GM12892 (cell line): ENCODE data around the gene NSMF.

ENCODE experiments used
- DNase-seq: peaks from one replicate; pipeline ENCODE4 v3.0.0; 2011; ENCODE audit not compliant: insufficient read length
- FAIRE-seq: peaks from 2 replicates; lab custom pipeline; 2011; peaks lifted over from hg19 to GRCh38; lab: Jason Lieb, UNC
- POLR2A ChIP-seq: IDR thresholded peaks from 2 replicates; pipeline ENCODE4 v1.6.1; 2011; ENCODE audit warnings: low read depth, low read length, control low read depth
- POLR2AphosphoS5 ChIP-seq: IDR thresholded peaks from 2 replicates; pipeline ENCODE4 v1.6.1; 2011; ENCODE audit warnings: low read depth, low read length, control low read depth
- TAF1 ChIP-seq: IDR thresholded peaks from 2 replicates; pipeline ENCODE4 v1.6.1; 2011; ENCODE audit warnings: low read depth, mild to moderate bottlenecking, control low read depth, low read length, borderline replicate concordance

Gene NSMF

GRCh38 chr9:137498720-137499150 is 39.6 kb upstream of the NSMF start:
- FAIRE-seq (no peak), DNase-seq (no peak)
- TF ChIP-seq POLR2A (no peak), TAF1 (no peak), POLR2AphosphoS5 (no peak)

GRCh38 chr9:137497921-137498719 is 39.0 kb upstream of the NSMF start:
- FAIRE-seq = no peak
- no peak for DNase-seq
- TF ChIP-seq TAF1 (no peak), POLR2AphosphoS5 (no peak), POLR2A (no peak)

- FAIRE-seq (no peak), DNase-seq (no peak)
- TF ChIP-seq TAF1 = no peak
- TF ChIP-seq POLR2A = no peak
- TF ChIP-seq POLR2AphosphoS5 = no peak
These were observed 37.7 kb upstream of the NSMF start for GRCh38 chr9:137496601-137497375.

- DNase-seq (no peak), FAIRE-seq (no peak)
These were observed 35.6 kb upstream of the NSMF start for GRCh38 chr9:137494550-137495351.

GRCh38 chr9:137494104-137494544 is 35.0 kb upstream of the NSMF start:
- no peak for FAIRE-seq
- TF ChIP-seq POLR2A = no peak
- no peak for TF ChIP-seq POLR2AphosphoS5
- TF ChIP-seq TAF1 = no peak
- peak; percentile 17 for DNase-seq

More at GRCh38 chr9:137494550-137495351, 35.6 kb upstream of the NSMF start:
- TF ChIP-seq POLR2AphosphoS5 = no peak
- TF ChIP-seq TAF1 = no peak
- TF ChIP-seq POLR2A = no peak

- no peak for DNase-seq
- no peak for FAIRE-seq
- TF ChIP-seq POLR2A = no peak
- no peak for TF ChIP-seq POLR2AphosphoS5
- no peak for TF ChIP-seq TAF1
These were observed 34.4 kb upstream of the NSMF start for GRCh38 chr9:137493364-137494103.

GRCh38 chr9:137492464-137493363 is 33.6 kb upstream of the NSMF start:
- DNase-seq (peak; percentile 55), FAIRE-seq (no peak)
- TF ChIP-seq POLR2AphosphoS5 (no peak), POLR2A (no peak), TAF1 (no peak)

GRCh38 chr9:137491735-137492432 is 32.8 kb upstream of the NSMF start:
- FAIRE-seq (no peak), DNase-seq (no peak)
- no peak for TF ChIP-seq TAF1
- no peak for TF ChIP-seq POLR2AphosphoS5
- no peak for TF ChIP-seq POLR2A

GRCh38 chr9:137490532-137491186 is 31.5 kb upstream of the NSMF start:
- no peak for TF ChIP-seq POLR2AphosphoS5
- no peak for TF ChIP-seq TAF1
- no peak for DNase-seq
- FAIRE-seq = no peak
